Body of pancreas (tissue), 4 donors: ENCODE results near the gene KANSL1L.

Source experiments
- POLR2A ChIP-seq, 3 donors: fragments of 450-650 bp; IDR thresholded peaks; one replicate each; pipeline ENCODE4 v1.6.1; 2016; ENCODE audit warnings: antibody characterized with exemption in 3 of 3, mild to moderate bottlenecking in 2 of 3
- TF ChIP-seq, protein P1 (sequence below), 7 experiments: fragments of 450-650 bp in 4 of 7; fragments of 200-600 bp in 3 of 7; sonication (generic) in 3 of 7; IDR thresholded peaks; one replicate each; pipeline ENCODE4 v1.5.1; 2016 to 2019; ENCODE audit warnings: antibody characterized with exemption in 7 of 7

DNA sequence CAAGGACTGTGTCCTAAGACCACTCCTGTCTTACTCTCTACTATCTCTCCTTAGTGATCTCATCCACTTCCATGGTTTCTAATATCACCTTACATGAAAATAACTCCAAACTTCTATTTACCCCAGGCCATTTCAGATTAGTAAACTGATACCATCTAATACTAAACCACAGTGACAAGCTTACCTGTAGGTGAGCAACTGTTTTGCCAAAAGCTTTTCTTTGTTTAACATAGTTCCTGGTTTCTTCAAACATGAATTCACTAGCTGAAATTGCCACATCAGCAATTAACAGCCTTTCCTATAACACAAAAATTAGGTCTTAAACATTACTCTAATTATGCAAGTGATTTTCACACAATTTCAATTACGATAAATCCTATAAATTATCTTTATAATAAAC lies 31.9 kb upstream of the KANSL1L start:
- TF ChIP-seq POLR2A (IDR thresholded peaks at IDR 0.05), result no peak
- TF ChIP-seq, protein P1, sequence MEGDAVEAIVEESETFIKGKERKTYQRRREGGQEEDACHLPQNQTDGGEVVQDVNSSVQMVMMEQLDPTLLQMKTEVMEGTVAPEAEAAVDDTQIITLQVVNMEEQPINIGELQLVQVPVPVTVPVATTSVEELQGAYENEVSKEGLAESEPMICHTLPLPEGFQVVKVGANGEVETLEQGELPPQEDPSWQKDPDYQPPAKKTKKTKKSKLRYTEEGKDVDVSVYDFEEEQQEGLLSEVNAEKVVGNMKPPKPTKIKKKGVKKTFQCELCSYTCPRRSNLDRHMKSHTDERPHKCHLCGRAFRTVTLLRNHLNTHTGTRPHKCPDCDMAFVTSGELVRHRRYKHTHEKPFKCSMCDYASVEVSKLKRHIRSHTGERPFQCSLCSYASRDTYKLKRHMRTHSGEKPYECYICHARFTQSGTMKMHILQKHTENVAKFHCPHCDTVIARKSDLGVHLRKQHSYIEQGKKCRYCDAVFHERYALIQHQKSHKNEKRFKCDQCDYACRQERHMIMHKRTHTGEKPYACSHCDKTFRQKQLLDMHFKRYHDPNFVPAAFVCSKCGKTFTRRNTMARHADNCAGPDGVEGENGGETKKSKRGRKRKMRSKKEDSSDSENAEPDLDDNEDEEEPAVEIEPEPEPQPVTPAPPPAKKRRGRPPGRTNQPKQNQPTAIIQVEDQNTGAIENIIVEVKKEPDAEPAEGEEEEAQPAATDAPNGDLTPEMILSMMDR (IDR thresholded peaks at IDR 0.05), result no peak
